NB4 (cell line): ENCODE results near the gene PDZRN3.

Source experiments
- MYC ChIP-seq: IDR thresholded peaks from 2 replicates; pipeline ENCODE4 v1.6.1; 2011; ENCODE audit warnings: low read depth, low read length
- POLR2A ChIP-seq: IDR thresholded peaks from 2 replicates; pipeline ENCODE4 v1.6.1; 2011; ENCODE audit warnings: mild to moderate bottlenecking; ENCODE audit not compliant: insufficient read length; ENCODE audit errors: extremely low read depth
- TF ChIP-seq, protein P1 (sequence below): IDR thresholded peaks from one replicate; pipeline ENCODE4 v1.5.1; 2012; ENCODE audit warnings: low read depth, low read length
- TF ChIP-seq, protein P2 (sequence below): IDR thresholded peaks from 2 replicates; pipeline ENCODE4 v1.6.1; 2011; ENCODE audit warnings: low read depth, low read length

DNA sequence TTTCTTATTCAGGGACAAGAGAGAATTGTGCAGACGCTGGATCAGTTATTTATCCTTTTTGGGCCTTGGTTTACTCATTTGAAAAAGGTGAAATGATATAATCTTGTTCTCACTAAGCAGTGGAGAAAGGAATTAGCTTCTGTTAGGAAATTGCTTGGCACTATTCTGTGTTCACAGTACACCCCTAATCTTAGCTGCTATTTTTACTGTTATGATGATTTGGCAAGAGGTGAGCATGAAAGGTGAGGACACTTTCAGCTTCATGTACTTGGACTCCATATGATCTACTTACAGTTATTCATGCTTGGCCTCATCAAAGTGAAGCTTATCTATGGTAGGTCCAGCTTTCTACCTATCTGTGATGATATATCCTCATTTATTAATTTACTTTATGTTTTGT is 282.7 kb downstream of the PDZRN3 start:
- TF ChIP-seq, protein P1, sequence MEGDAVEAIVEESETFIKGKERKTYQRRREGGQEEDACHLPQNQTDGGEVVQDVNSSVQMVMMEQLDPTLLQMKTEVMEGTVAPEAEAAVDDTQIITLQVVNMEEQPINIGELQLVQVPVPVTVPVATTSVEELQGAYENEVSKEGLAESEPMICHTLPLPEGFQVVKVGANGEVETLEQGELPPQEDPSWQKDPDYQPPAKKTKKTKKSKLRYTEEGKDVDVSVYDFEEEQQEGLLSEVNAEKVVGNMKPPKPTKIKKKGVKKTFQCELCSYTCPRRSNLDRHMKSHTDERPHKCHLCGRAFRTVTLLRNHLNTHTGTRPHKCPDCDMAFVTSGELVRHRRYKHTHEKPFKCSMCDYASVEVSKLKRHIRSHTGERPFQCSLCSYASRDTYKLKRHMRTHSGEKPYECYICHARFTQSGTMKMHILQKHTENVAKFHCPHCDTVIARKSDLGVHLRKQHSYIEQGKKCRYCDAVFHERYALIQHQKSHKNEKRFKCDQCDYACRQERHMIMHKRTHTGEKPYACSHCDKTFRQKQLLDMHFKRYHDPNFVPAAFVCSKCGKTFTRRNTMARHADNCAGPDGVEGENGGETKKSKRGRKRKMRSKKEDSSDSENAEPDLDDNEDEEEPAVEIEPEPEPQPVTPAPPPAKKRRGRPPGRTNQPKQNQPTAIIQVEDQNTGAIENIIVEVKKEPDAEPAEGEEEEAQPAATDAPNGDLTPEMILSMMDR, result no peak
- TF ChIP-seq, protein P2, sequence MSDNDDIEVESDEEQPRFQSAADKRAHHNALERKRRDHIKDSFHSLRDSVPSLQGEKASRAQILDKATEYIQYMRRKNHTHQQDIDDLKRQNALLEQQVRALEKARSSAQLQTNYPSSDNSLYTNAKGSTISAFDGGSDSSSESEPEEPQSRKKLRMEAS, result no peak
- no peak for TF ChIP-seq POLR2A
- TF ChIP-seq MYC, result no peak
